Loucy (cell line): ENCODE results near the gene COL6A2.

Experiments used
- H2AFZ ChIP-seq: fragments of 200-600 bp; sonication (generic); 2 replicates; pipeline ENCODE4 v1.6.0; 2016; ENCODE audit warnings: antibody characterized with exemption, mild to moderate bottlenecking, low read length, moderate library complexity
- H3F3A ChIP-seq: fragments of 200-600 bp; 2 replicates; pipeline ENCODE4 v1.6.0; 2016; ENCODE audit warnings: antibody characterized with exemption, low read depth, mild to moderate bottlenecking
- H3K27me3 ChIP-seq: fragments of 200-600 bp; sonication (generic); 2 replicates; pipeline ENCODE4 v1.6.1; 2014; ENCODE audit warnings: low read length, mild to moderate bottlenecking; ENCODE audit not compliant: insufficient read depth, poor library complexity, severe bottlenecking
- H3K36me3 ChIP-seq: fragments of 200-600 bp; sonication (generic); 2 replicates; pipeline ENCODE4 v1.6.1; 2016; ENCODE audit warnings: low read length; ENCODE audit not compliant: insufficient read depth
- H3K4me1 ChIP-seq: fragments of 200-600 bp; sonication (generic); 2 replicates; pipeline ENCODE4 v1.5.1; 2014; ENCODE audit warnings: low read length, mild to moderate bottlenecking; ENCODE audit not compliant: insufficient read depth, poor library complexity, severe bottlenecking
- H3K4me2 ChIP-seq: fragments of 200-600 bp; sonication (generic); 2 replicates; pipeline ENCODE4 v1.6.0; 2014; ENCODE audit warnings: antibody characterized with exemption, low read length, low read depth, mild to moderate bottlenecking; ENCODE audit not compliant: poor library complexity, severe bottlenecking
- H3K4me3 ChIP-seq: fragments of 200-600 bp; sonication (generic); 2 replicates; pipeline ENCODE4 v1.5.1; 2014; ENCODE audit warnings: low read length, mild to moderate bottlenecking, mixed read lengths; ENCODE audit not compliant: poor library complexity, severe bottlenecking
- H3K79me2 ChIP-seq: fragments of 200-600 bp; sonication (generic); 2 replicates; pipeline ENCODE4 v1.6.1; 2014; ENCODE audit warnings: low read length; ENCODE audit not compliant: insufficient read depth
- H3K9ac ChIP-seq: fragments of 200-600 bp; sonication (generic); 2 replicates; pipeline ENCODE4 v1.6.0; 2014; ENCODE audit warnings: mild to moderate bottlenecking, low read depth, low read length, moderate library complexity; ENCODE audit not compliant: poor library complexity, severe bottlenecking
- H3K9me2 ChIP-seq: fragments of 200-600 bp; sonication (generic); replicated peaks from 2 replicates; pipeline ENCODE4 v1.6.1; 2016; ENCODE audit warnings: low read depth, low read length, mixed read lengths
- H3K9me3 ChIP-seq: fragments of 200-600 bp; sonication (generic); 2 replicates; pipeline ENCODE4 v1.6.1; 2014; ENCODE audit warnings: mild to moderate bottlenecking, antibody characterized with exemption, low read length, low read depth; ENCODE audit not compliant: insufficient read depth
- H4K20me1 ChIP-seq: fragments of 200-600 bp; sonication (generic); 2 replicates; pipeline ENCODE4 v1.6.0; 2014; ENCODE audit warnings: antibody characterized with exemption, low read length, mild to moderate bottlenecking; ENCODE audit not compliant: insufficient read depth, poor library complexity, severe bottlenecking
- CTCF ChIP-seq: fragments of 200-600 bp; sonication (generic); conservative IDR thresholded peaks from 2 replicates; pipeline ENCODE4 v1.5.1; 2014; ENCODE audit warnings: mild to moderate bottlenecking, antibody characterized with exemption, low read length
- EZH2phosphoT487 ChIP-seq: fragments of 200-600 bp; IDR thresholded peaks from 2 replicates; pipeline ENCODE4 v1.6.1; 2018; ENCODE audit warnings: antibody characterized with exemption, mild to moderate bottlenecking, moderate library complexity, borderline replicate concordance

Gene COL6A2

GRCh38 chr21:46060596-46061061, 37.3 kb upstream of the COL6A2 start:
- Histone ChIP-seq H3K36me3 (no peaks in the 10 kb centered on the region), H3K9ac (no peak overlapping the region), H3K9me2 (no peaks in the 10 kb centered on the region), H3K79me2 (no peaks in the 10 kb centered on the region), H3K9me3 (peaks cover 20% of the 10 kb centered on the region; the same call in 1 of the 2 replicates), H3K4me1 (peaks cover 15% of the 10 kb centered on the region), H3K4me3 (no peak overlapping the region), H4K20me1 (no peaks in the 10 kb centered on the region), H3K4me2 (no peak overlapping the region), H3K27me3 (no peaks in the 10 kb centered on the region), H2AFZ (no peak overlapping the region), H3F3A (no peaks in the 10 kb centered on the region)
- no peak for TF ChIP-seq EZH2phosphoT487
- no peak for TF ChIP-seq CTCF

- H3K9me3 ChIP-seq: peaks cover 20% of the 10 kb centered on the region; the same call in 1 of the 2 replicates
- no peak for TF ChIP-seq CTCF
- TF ChIP-seq EZH2phosphoT487: no peak
- no peak overlapping the region for H3K9ac ChIP-seq
- H3K4me3 ChIP-seq: no peak overlapping the region
- no peaks in the 10 kb centered on the region for H3K9me2 ChIP-seq
- no peaks in the 10 kb centered on the region for H4K20me1 ChIP-seq
- H3K4me2 ChIP-seq: no peak overlapping the region
- H2AFZ ChIP-seq: no peak overlapping the region
- H3K36me3 ChIP-seq: no peaks in the 10 kb centered on the region
- no peaks in the 10 kb centered on the region for H3K79me2 ChIP-seq
- H3K27me3 ChIP-seq: no peaks in the 10 kb centered on the region
- peaks cover 15% of the 10 kb centered on the region for H3K4me1 ChIP-seq
- H3F3A ChIP-seq: no peaks in the 10 kb centered on the region
Measured at GRCh38 chr21:46061063-46061462, 36.8 kb upstream of the COL6A2 start.

- TF ChIP-seq EZH2phosphoT487: no peak
- TF ChIP-seq CTCF: no peak
- Histone ChIP-seq H3K9me3 (peaks cover 20% of the 10 kb centered on the region; the same call in 1 of the 2 replicates), H4K20me1 (no peaks in the 10 kb centered on the region), H3K9ac (no peak overlapping the region), H3K4me1 (peaks cover 15% of the 10 kb centered on the region), H3K4me3 (no peak overlapping the region), H3F3A (no peaks in the 10 kb centered on the region), H3K79me2 (no peaks in the 10 kb centered on the region), H2AFZ (no peak overlapping the region), H3K9me2 (no peaks in the 10 kb centered on the region), H3K36me3 (no peaks in the 10 kb centered on the region), H3K4me2 (no peak overlapping the region), H3K27me3 (no peaks in the 10 kb centered on the region)
Measured at GRCh38 chr21:46061518-46061917, 36.4 kb upstream of the COL6A2 start.
